BJ (cell line): Measurements from ENCODE around the gene HAUS8. TPM values are rescaled to one million over a fixed set of nuclear protein-coding genes. Genes with fewer than 3 reads are reported as not detected.

Source experiments
- CTCF ChIA-PET: fragments of 350-600 bp; formaldehyde crosslinking; extraction: SDS; loops from one replicate; lab custom pipeline; 2021; ENCODE audit warnings: antibody characterized with exemption, inconsistent platforms; lab: Yijun Ruan, JAX
- POLR2A ChIA-PET: fragments of 300-600 bp; sonication (Branson Sonifier 250); formaldehyde crosslinking; extraction: SDS; loops from one replicate; lab custom pipeline; 2021; ENCODE audit warnings: antibody characterized with exemption; lab: Charles Lee
- DNase-seq: peaks from one replicate; pipeline ENCODE4 v3.0.0-alpha.2; 2011; ENCODE audit warnings: low read depth
- H3K27me3 ChIP-seq: 2 replicates; pipeline ENCODE4 v1.6.0; 2011; ENCODE audit warnings: low read length; ENCODE audit not compliant: control insufficient read depth, insufficient read depth
- H3K36me3 ChIP-seq: 2 replicates; pipeline ENCODE4 v1.5.1; 2011; ENCODE audit warnings: low read length; ENCODE audit not compliant: control insufficient read depth, insufficient read depth
- H3K4me3 ChIP-seq: 2 replicates; pipeline ENCODE4 v1.5.1; 2011; ENCODE audit warnings: low read depth, mild to moderate bottlenecking, control low read depth, low read length
- polyA plus RNA-seq: library from polyadenylated mRNA; depleted of rRNA; stranded (reverse); fragments of >200 nt; gene quantifications from 2 replicates; pipeline ENCODE4 v1.2.3, GENCODE V29; 2011
- TF ChIP-seq, protein P1 (sequence below): IDR thresholded peaks from 2 replicates; pipeline ENCODE4 v1.5.1; 2011; ENCODE audit warnings: low read depth, mild to moderate bottlenecking, control low read depth, inconsistent platforms, low read length, moderate library complexity; ENCODE audit not compliant: insufficient read depth

HAUS8 gene
- polyA plus RNA-seq, 1 experiment: 14.0 TPM

DNA sequence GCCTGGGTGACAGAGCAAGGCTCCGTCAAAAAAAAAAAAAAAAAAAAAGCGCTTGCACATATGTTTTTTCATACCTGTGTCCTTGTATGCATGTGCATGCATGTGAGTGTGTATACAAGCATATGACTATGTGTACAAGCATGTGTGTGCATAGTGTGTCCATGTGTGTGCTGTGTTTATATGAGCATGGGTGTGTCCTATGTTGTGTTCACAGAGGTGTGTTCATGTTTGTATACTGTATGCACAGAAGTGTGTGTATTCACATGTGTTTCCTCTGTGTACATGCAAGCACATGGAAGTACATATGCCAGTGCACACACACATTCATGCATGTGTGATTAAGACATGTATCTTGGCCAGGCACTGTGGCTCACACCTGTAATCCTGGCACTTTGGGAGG is 17.4 kb upstream of the HAUS8 start:
- no peaks in the 10 kb centered on the region for H3K27me3 ChIP-seq
- CTCF ChIA-PET: no interaction called here

DNA sequence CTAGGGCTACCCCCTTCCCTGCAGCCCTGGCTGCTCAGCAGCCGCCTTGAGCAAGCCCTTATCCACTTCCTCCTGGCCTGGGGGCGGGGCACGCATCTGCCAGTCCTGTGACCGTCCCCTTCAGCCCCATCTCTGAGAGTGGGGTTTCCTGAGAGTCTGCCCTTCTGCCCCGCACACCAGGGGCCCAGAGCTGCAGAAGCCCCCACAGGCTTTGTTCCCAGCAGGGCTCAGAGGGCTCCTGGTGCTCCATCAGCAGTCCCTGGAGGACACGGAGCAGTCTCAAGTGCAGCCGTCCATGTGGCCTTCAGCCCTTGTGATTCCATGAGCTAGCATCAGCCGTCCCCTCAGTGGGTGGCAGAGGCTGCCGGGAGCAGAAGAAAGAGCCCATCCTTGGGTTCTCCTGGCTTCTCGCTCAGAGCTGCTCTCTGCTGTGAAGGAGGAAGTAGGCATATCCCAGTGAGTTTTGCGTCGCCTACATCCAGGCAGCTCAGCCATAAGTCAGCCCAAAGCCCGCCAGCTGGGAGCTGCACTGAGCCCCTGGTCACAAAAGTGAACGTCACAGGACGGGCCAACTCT is 16.6 kb upstream of the HAUS8 start:
- no peak for DNase-seq
- ChIA-PET CTCF (interaction anchor here (0.6 to 1.6 kb wide), 4 partner anchors 9 to 1803 kb away, joined by 3 to 5 read pairs (median 4); no protein-coding TSS in a partner anchor), POLR2A (no interaction called here)
- Histone ChIP-seq H3K36me3 (no peaks in the 10 kb centered on the region), H3K27me3 (no peaks in the 10 kb centered on the region), H3K4me3 (no peak overlapping the region)
- TF ChIP-seq, protein P1, sequence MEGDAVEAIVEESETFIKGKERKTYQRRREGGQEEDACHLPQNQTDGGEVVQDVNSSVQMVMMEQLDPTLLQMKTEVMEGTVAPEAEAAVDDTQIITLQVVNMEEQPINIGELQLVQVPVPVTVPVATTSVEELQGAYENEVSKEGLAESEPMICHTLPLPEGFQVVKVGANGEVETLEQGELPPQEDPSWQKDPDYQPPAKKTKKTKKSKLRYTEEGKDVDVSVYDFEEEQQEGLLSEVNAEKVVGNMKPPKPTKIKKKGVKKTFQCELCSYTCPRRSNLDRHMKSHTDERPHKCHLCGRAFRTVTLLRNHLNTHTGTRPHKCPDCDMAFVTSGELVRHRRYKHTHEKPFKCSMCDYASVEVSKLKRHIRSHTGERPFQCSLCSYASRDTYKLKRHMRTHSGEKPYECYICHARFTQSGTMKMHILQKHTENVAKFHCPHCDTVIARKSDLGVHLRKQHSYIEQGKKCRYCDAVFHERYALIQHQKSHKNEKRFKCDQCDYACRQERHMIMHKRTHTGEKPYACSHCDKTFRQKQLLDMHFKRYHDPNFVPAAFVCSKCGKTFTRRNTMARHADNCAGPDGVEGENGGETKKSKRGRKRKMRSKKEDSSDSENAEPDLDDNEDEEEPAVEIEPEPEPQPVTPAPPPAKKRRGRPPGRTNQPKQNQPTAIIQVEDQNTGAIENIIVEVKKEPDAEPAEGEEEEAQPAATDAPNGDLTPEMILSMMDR: no peak

More for the DNA sequence above, 17.4 kb upstream of the HAUS8 start:
- TF ChIP-seq, protein P1: no peak
- no peak for DNase-seq
- POLR2A ChIA-PET: no interaction called here
- H3K36me3 ChIP-seq: no peaks in the 10 kb centered on the region
- H3K4me3 ChIP-seq: no peak overlapping the region

DNA sequence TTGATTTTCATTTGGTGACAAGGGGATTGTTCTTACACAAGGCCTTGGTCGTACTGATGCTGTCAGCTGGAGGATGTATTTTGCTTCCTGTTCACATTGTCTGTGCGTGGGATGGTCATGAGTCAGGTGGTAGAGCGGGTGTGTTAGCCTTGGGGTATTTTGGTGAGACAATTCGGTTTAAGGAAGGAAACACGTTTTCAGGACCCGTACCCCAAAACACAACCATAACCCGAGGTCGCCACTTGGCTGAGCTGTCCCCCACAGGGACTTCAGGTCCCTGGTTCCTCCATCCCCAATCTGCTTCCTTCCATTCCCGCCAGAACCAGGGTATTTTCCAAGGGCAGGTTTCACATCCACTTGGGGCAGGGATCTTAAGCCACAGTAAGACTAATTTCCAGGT is 15.3 kb upstream of the HAUS8 start:
- no peak for DNase-seq
- CTCF ChIA-PET: interaction anchor here (1.0 to 1.6 kb wide), 4 partner anchors 11 to 15 kb away, joined by 3 to 5 read pairs (median 4); no protein-coding TSS in a partner anchor
- TF ChIP-seq, protein P1: no peak

DNA sequence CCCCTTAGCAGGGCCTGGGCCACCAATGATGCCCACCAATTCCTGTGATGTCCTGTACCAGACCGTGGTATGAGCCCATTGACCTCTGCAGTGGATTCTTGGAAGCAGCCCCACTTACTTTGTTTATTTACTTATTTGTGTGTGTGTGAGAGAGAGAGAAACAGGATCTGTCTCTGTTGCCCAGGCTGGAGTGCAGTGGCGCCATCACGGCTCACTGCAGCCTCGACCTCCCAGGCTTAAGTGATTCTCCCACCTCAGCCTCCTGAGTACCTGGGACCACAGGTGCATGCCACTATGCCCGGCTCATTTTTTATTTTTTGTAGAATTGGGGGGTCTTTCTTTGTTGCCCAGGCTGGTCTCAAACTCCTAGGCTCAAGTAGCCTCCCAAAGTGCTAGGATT is 13.3 kb upstream of the HAUS8 start:
- no peak for DNase-seq
- POLR2A ChIA-PET: no interaction called here
- no peaks in the 10 kb centered on the region for H3K27me3 ChIP-seq
- H3K36me3 ChIP-seq: peaks cover 2% of the 10 kb centered on the region; the same call in 1 of the 2 replicates
- CTCF ChIA-PET: interaction anchor here (0.6 kb wide), 1 partner anchor 429 kb away, joined by 3 read pairs; no protein-coding TSS in a partner anchor
- TF ChIP-seq, protein P1: no peak
- H3K4me3 ChIP-seq: no peak overlapping the region

More for the DNA sequence above, 15.3 kb upstream of the HAUS8 start:
- POLR2A ChIA-PET: no interaction called here
- Histone ChIP-seq H3K4me3 (no peak overlapping the region), H3K36me3 (peaks cover 2% of the 10 kb centered on the region; the same call in 1 of the 2 replicates), H3K27me3 (no peaks in the 10 kb centered on the region)

DNA sequence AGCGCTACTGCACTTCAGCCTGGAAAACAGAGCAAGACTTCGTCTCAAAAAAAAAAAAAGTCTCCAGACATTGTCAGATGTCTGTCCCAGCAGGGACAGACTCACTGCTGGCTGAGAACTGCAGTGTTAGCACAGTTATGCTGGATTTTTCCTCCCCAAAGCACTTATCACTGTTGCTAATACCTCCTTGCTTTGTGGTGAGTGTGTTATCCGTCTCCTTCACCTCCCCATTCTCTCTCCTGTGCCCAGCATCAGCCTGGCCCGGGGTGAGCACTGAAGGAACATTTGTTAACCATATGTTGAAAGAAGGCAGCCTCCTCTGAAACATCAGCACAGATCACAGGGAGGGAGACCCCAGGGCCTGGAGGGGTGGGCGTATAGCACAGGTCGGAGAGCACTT is 11.6 kb upstream of the HAUS8 start:
- POLR2A ChIA-PET: no interaction called here
- no peak for DNase-seq
- no peak overlapping the region for H3K4me3 ChIP-seq
- no peaks in the 10 kb centered on the region for H3K27me3 ChIP-seq
- peaks cover 2% of the 10 kb centered on the region; the same call in 1 of the 2 replicates for H3K36me3 ChIP-seq
- TF ChIP-seq, protein P1: no peak
- CTCF ChIA-PET: no interaction called here
